Upper lobe of right lung (tissue), 1 donor: ENCODE data around the gene CADPS2. TPM values are rescaled to one million over a fixed set of nuclear protein-coding genes. Genes with fewer than 3 reads are reported as not detected.

Experiments used
- ATAC-seq: fragments of 200-7000 bp; cut with Tn5 transposase; one replicate; pipeline ENCODE4 v1.9.1; 2020; ENCODE audit warnings: mild to moderate bottlenecking, moderate library complexity
- DNase-seq: peaks from one replicate; pipeline ENCODE4 v3.0.0-alpha.2; 2020
- H3K27ac ChIP-seq: fragments of 200-600 bp; one replicate; pipeline ENCODE4 v1.8.0; 2022
- H3K27me3 ChIP-seq: fragments of 200-600 bp; one replicate; pipeline ENCODE4 v1.8.0; 2022; ENCODE audit warnings: mild to moderate bottlenecking
- H3K36me3 ChIP-seq: fragments of 200-600 bp; one replicate; pipeline ENCODE4 v1.8.0; 2022
- H3K4me1 ChIP-seq: fragments of 200-600 bp; one replicate; pipeline ENCODE4 v1.8.0; 2022
- H3K4me3 ChIP-seq: fragments of 200-600 bp; one replicate; pipeline ENCODE4 v1.8.0; 2022; ENCODE audit warnings: mild to moderate bottlenecking
- H3K9me3 ChIP-seq: fragments of 200-600 bp; one replicate; pipeline ENCODE4 v1.8.0; 2022
- intact Hi-C: fragments of 100-400 bp; cut with DNase I; formaldehyde crosslinking; loops from one replicate; pipeline ENCODE4 v1.11.0; 2022
- total RNA-seq: library from RNA; stranded (reverse); fragmentation: NEBNext Ultra II Directional; extraction: Animal tissue kit (Norgen Biotek cat#: 25700); gene quantifications from one replicate; pipeline ENCODE4 v1.2.1, GENCODE V29; 2021
- TF ChIP-seq, protein P1 (sequence below): fragments of 200-600 bp; IDR thresholded peaks from one replicate; pipeline ENCODE4 v1.8.0; 2022; ENCODE audit warnings: antibody characterized with exemption
- donor health status: DM: no; HTN: yes; CAD: no; lungs with severe emphysema.

The CADPS2 gene
- total RNA-seq, 1 donor from 2014 or later, result 46.1 TPM

GRCh38 chr7:122629412-122629953 lies 256.8 kb downstream of the CADPS2 start:
- Histone ChIP-seq H3K9me3 (no peaks in the 10 kb centered on the region), H3K4me3 (no peak overlapping the region), H3K27me3 (no peaks in the 10 kb centered on the region), H3K4me1 (no peaks in the 10 kb centered on the region), H3K27ac (no peak overlapping the region), H3K36me3 (no peaks in the 10 kb centered on the region)
- TF ChIP-seq, protein P1, sequence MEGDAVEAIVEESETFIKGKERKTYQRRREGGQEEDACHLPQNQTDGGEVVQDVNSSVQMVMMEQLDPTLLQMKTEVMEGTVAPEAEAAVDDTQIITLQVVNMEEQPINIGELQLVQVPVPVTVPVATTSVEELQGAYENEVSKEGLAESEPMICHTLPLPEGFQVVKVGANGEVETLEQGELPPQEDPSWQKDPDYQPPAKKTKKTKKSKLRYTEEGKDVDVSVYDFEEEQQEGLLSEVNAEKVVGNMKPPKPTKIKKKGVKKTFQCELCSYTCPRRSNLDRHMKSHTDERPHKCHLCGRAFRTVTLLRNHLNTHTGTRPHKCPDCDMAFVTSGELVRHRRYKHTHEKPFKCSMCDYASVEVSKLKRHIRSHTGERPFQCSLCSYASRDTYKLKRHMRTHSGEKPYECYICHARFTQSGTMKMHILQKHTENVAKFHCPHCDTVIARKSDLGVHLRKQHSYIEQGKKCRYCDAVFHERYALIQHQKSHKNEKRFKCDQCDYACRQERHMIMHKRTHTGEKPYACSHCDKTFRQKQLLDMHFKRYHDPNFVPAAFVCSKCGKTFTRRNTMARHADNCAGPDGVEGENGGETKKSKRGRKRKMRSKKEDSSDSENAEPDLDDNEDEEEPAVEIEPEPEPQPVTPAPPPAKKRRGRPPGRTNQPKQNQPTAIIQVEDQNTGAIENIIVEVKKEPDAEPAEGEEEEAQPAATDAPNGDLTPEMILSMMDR, result no peak
- DNase-seq, result no peak
- intact Hi-C loops, result no loop called here
- no peak for ATAC-seq

DNA sequence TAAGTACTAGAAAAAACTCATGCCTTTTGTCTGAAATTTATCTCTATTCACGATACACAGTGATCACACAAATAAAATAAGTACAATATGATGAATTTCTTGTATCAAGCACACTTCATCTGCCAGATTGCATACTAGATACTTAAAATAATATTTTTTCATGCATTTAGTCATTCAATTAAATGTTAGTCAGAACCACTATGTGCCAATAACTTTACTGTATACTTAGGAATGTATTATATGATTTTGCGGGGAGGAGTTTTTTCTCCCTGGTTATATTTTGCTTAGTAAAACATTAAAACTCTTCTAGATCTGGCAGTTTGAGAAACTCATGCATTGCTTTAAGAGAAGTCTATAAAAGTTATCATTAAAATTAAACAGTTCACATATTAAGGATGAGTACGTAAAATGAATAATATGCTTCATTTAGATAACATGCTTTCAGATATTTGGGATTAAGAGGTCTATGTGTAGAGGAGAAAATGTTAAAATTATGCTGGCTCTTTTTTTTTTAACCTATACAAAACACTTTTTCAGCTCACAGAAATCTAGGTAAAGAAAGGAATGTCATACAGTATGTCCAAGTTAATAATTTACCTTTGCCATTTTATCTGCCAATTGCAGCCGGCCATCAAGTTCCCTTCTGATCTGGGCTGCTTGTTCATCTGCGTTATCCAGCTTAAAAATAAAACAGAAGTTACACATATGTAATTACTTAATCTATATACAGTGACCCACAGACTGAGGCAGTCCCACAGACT lies 257.4 kb downstream of the CADPS2 start:
- ATAC-seq (no peak), DNase-seq (no peak)
- H3K36me3 ChIP-seq, result no peaks in the 10 kb centered on the region
- TF ChIP-seq, protein P1, result no peak
- no peaks in the 10 kb centered on the region for H3K9me3 ChIP-seq
- intact Hi-C loops, result no loop called here
- H3K4me1 ChIP-seq, result no peaks in the 10 kb centered on the region
- H3K27me3 ChIP-seq, result no peaks in the 10 kb centered on the region
- H3K27ac ChIP-seq, result no peak overlapping the region
- no peak overlapping the region for H3K4me3 ChIP-seq

GRCh38 chr7:122626785-122627184 lies 259.5 kb downstream of the CADPS2 start:
- Histone ChIP-seq H3K4me1 (no peaks in the 10 kb centered on the region), H3K4me3 (no peak overlapping the region), H3K27ac (no peak overlapping the region), H3K36me3 (no peaks in the 10 kb centered on the region), H3K9me3 (no peaks in the 10 kb centered on the region), H3K27me3 (no peaks in the 10 kb centered on the region)
- TF ChIP-seq, protein P1, result no peak
- intact Hi-C loops, result no loop called here
- DNase-seq (no peak), ATAC-seq (peak; percentile 82)

DNA sequence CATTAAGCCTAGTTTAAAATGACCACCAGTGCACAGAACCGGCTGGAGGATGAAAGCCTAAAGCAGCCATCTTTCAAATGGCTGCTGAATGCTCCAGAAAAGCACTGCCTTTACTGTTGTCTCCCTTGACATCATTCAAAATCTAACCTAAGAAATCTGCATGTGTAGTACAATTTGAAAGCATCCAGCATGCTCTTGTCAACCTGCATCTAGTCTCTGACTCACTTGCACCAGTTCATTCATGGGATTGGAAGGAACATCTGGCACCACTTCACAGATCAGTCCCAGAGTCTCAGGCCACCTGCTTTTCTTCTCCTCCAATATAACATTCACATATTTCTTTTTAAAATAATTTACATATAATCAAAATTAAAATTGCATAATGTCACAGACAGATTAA lies 263.6 kb downstream of the CADPS2 start:
- intact Hi-C loops, result no loop called here
- H3K36me3 ChIP-seq, result no peaks in the 10 kb centered on the region
- no peak overlapping the region for H3K27ac ChIP-seq
- TF ChIP-seq, protein P1, result no peak
- ATAC-seq (no peak), DNase-seq (no peak)
- no peaks in the 10 kb centered on the region for H3K9me3 ChIP-seq
- H3K27me3 ChIP-seq, result no peaks in the 10 kb centered on the region
- H3K4me1 ChIP-seq, result no peaks in the 10 kb centered on the region
- H3K4me3 ChIP-seq, result no peak overlapping the region

DNA sequence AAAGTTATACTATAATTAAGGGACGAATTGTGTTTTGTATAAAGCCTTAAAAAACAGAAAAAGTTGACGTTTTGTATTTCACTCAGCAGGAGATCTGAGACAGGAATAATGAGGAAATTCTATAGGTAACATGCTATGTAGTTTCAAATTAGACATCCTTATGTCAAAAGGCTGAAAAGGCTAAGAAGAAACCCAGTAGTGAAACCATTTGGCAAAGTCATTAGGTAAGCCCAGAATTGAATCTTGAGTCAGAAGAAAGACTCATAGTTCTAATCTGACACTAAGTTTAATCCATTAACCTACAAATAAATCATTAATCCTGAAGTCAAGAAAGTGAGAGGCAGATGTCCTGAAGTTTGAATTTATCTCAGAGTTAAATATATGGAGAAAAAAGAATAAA lies 266.6 kb downstream of the CADPS2 start:
- no peaks in the 10 kb centered on the region for H3K4me1 ChIP-seq
- H3K27me3 ChIP-seq, result no peaks in the 10 kb centered on the region
- no peaks in the 10 kb centered on the region for H3K36me3 ChIP-seq
- ATAC-seq (no peak), DNase-seq (no peak)
- no peaks in the 10 kb centered on the region for H3K9me3 ChIP-seq
- TF ChIP-seq, protein P1, result no peak
- H3K4me3 ChIP-seq, result no peak overlapping the region
- H3K27ac ChIP-seq, result no peak overlapping the region
- intact Hi-C loops, result no loop called here
